WERI-Rb-1 (cell line): ENCODE results near the gene VTI1A.
A peak's percentile ranks its signal among the peaks of the same experiment; 100 is the strongest.

Experiments
- DNase-seq: peaks from one replicate; pipeline ENCODE4 v3.0.0-alpha.2; 2020
- H3K27ac ChIP-seq: fragments of 250-450 bp; sonication (Bioruptor Pico); 2 replicates; pipeline ENCODE4 v1.5.1; 2020; ENCODE audit warnings: mild to moderate bottlenecking, moderate library complexity
- H3K27me3 ChIP-seq: fragments of 250-450 bp; sonication (Bioruptor Pico); 2 replicates; pipeline ENCODE4 v1.5.1; 2021; ENCODE audit warnings: mild to moderate bottlenecking, low read depth, moderate library complexity; ENCODE audit not compliant: insufficient read depth, severe bottlenecking
- H3K36me3 ChIP-seq: fragments of 250-450 bp; sonication (Bioruptor Pico); 2 replicates; pipeline ENCODE4 v1.5.1; 2020; ENCODE audit warnings: mild to moderate bottlenecking, moderate library complexity
- H3K4me3 ChIP-seq: 2 replicates; pipeline ENCODE4 v1.5.1; 2011; ENCODE audit warnings: low read depth, mild to moderate bottlenecking, control low read depth, low read length
- H3K9me3 ChIP-seq: fragments of 250-450 bp; sonication (Bioruptor Pico); 2 replicates; pipeline ENCODE4 v1.5.1; 2021; ENCODE audit warnings: mild to moderate bottlenecking, moderate library complexity; ENCODE audit not compliant: severe bottlenecking
- CTCF ChIP-seq: IDR thresholded peaks from 2 replicates; pipeline ENCODE4 v1.5.1; 2011; ENCODE audit warnings: low read depth, mild to moderate bottlenecking, control low read depth, inconsistent platforms, low read length

The VTI1A gene

DNA sequence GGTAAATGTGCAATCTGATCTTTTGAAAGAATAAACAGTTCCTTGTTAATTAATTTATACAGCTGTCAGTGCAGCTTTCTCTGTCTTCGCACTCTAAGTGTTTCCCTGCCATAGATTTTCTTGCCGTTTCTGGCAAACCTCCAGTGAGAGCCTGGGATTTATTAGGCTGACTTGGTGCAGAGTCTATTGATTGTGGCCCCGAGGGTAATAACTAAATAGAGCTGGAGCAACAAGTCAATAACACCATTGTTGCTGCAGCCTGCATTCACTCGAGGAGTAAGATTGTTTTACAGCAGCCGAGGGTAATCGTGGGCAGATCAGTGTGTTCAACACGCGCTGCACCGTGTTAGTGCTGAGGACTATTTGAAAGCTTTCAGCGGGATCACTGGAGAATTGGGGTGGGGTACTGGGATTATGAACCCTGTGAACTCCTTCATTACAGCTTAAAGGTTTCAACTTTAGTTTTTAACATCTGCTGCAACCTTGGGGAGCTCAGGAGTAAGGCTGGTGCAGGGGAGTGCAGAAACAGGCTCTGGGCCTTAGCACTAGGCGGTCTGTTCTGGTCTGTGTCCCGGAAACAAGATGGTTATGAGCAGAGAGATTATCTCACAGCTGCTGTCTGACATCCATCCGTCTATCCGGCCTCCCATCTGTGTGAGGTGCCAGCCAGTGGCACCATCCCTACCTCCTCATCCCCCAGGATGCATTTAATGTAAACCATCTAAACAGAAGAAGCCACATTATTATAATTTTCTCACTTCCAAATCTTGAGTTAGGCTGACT, 329.1 kb downstream of the VTI1A start:
- Histone ChIP-seq H3K4me3 (peak overlapping the region; percentile 31), H3K9me3 (no peaks in the 10 kb centered on the region), H3K27me3 (no peaks in the 10 kb centered on the region), H3K36me3 (no peaks in the 10 kb centered on the region), H3K27ac (peak overlapping the region; percentile 62)
- peak; percentile 77 for DNase-seq
- no peak for TF ChIP-seq CTCF

GRCh38 chr10:112778579-112778978, 331.6 kb downstream of the VTI1A start:
- no peak for TF ChIP-seq CTCF
- Histone ChIP-seq H3K4me3 (no peak overlapping the region), H3K27me3 (no peaks in the 10 kb centered on the region), H3K9me3 (no peaks in the 10 kb centered on the region), H3K27ac (no peak overlapping the region), H3K36me3 (no peaks in the 10 kb centered on the region)
- DNase-seq = no peak

DNA sequence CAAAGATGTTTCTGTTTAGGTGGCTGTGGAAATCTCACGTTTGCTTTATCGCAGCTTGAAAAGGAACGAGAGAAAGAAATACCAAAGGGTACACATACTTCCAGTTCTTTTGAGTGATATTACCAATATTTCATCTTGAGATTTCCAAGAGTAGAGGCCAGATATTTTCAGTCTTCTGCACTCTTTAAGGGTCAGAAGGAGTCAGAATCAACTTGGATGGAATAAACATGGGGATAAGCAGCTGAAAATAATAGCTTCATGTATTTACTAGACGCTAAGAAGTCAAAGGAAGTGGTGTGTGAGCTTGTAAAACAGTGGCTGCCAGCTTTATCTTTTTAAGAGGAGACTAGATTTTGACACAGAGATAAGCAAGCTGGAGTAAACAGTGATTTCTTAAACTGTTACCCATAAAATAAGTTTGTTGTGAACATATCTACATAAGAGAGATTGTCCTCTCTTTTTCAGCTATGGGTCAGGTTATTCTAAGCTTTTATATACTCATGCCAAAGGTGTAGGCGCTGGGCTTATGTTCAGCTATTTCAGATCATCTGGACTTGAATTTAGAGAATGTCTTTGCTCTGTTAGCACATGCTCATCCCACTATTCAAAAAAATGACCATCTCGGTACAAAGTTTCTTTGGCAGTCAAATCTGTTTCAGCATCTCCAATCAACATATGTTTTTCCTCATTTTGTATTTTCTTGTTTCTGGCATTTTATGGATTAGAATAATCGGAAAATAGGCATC, 332.2 kb downstream of the VTI1A start:
- no peaks in the 10 kb centered on the region for H3K27me3 ChIP-seq
- no peak for DNase-seq
- H3K4me3 ChIP-seq = no peak overlapping the region
- no peak overlapping the region for H3K27ac ChIP-seq
- TF ChIP-seq CTCF = no peak
- H3K9me3 ChIP-seq = no peaks in the 10 kb centered on the region
- H3K36me3 ChIP-seq = no peaks in the 10 kb centered on the region

GRCh38 chr10:112782200-112782907, 335.3 kb downstream of the VTI1A start:
- Histone ChIP-seq H3K27me3 (no peaks in the 10 kb centered on the region), H3K36me3 (no peaks in the 10 kb centered on the region), H3K9me3 (no peaks in the 10 kb centered on the region), H3K4me3 (no peak overlapping the region), H3K27ac (no peak overlapping the region)
- no peak for DNase-seq
- TF ChIP-seq CTCF = no peak

DNA sequence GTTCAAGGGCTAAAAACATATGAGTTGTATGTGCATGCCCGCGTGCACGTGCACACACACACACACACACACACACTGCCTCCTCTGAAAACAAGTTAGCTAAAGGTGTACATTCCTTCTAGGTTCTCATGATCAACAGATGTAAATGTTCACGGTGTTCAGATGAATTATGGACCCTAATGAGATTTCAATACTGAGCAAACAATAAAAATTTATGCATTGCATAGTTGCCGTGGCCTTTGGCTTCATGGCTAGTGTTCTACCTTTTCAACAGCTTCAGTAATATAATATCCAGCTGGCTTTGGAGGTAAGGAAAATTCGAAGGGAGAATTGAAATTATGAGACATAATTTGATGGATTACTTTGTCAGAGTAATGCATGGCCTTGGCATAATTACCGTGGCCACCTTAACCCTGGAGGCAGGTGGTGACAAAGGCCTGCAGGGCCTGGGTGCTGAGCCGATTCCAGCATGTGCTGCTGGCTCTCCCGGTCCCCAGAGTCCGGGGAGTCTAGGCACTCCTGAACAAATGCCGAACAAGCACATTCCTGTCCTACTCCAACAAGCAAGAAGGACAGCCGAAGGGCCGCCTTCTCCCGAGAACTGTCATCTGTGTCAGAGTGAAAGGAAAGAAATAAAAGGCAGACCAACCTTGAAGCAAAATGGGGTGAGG, 336.5 kb downstream of the VTI1A start:
- Histone ChIP-seq H3K36me3 (no peaks in the 10 kb centered on the region), H3K27ac (no peak overlapping the region), H3K4me3 (no peak overlapping the region), H3K27me3 (no peaks in the 10 kb centered on the region), H3K9me3 (no peaks in the 10 kb centered on the region)
- no peak for DNase-seq
- TF ChIP-seq CTCF = no peak
